Measurements from ENCODE around the gene GFOD1. TPM values are rescaled to one million over a fixed set of nuclear protein-coding genes. Genes with fewer than 3 reads are reported as not detected.

The GFOD1 gene
- total and polyA plus RNA-seq, 10 donors: 3.4 to 54.0 (median 32.5) TPM

GRCh38 chr6:13524801-13525508, 37.6 kb upstream of the GFOD1 start:
- 88 to 96% (median 94%) methylated on average over 12 of the region's 12 CpGs for WGBS, 5 donors
- H3K36me3 ChIP-seq: no peaks in the 10 kb centered on the region
- no peak for DNase-seq

GRCh38 chr6:13523826-13524622, 36.6 kb upstream of the GFOD1 start:
- intact Hi-C loops (cut with DNase I; ENCODE audit: low total_unique reads): no loop called here
- Histone ChIP-seq H3K27me3 (replicated peaks in 1 of 7) (no peaks in the 10 kb centered on the region), H3K27ac (peak overlapping the region in 6 of 8 donors; percentile 47 to 95 (median 76)), H3K4me1 (peaks cover 14 to 65% (median 46%) of the 10 kb centered on the region in 6 donors), H3K36me3 (no peaks in the 10 kb centered on the region), H3K9me3 (no peaks in the 10 kb centered on the region), H3K4me3 (no peak overlapping the region)
- DNase-seq: no peak
- 70 to 80% (median 74%) methylated on average over 11 of the region's 11 CpGs for WGBS, 5 donors
- TF ChIP-seq CTCF (IDR thresholded peaks at IDR 0.05 in 8 of 11, conservative IDR thresholded peaks at IDR 0.05 in 3 of 11): no peak

More at GRCh38 chr6:13524801-13525508, 37.6 kb upstream of the GFOD1 start:
- no peaks in the 10 kb centered on the region for H3K27me3 ChIP-seq (replicated peaks in 1 of 7)
- no peaks in the 10 kb centered on the region for H3K9me3 ChIP-seq
- no peak for TF ChIP-seq POLR2A (IDR thresholded peaks at IDR 0.05)
- TF ChIP-seq CTCF (IDR thresholded peaks at IDR 0.05 in 8 of 11, conservative IDR thresholded peaks at IDR 0.05 in 3 of 11): no peak
- TF ChIP-seq POLR2AphosphoS5 (IDR thresholded peaks at IDR 0.05): no peak
- no peak overlapping the region for H3K4me3 ChIP-seq
- peaks cover 14 to 66% (median 46%) of the 10 kb centered on the region in 6 donors for H3K4me1 ChIP-seq
- intact Hi-C loops (cut with DNase I; ENCODE audit: low total_unique reads): no loop called here
- H3K27ac ChIP-seq: peak overlapping the region in 4 of 8 donors; percentile 84 to 95 (median 90)

- H3K4me3 ChIP-seq: no peak overlapping the region
- WGBS, 5 donors: 27 to 50% (median 47%) methylated on average over 4 of the region's 4 CpGs
- peaks cover 14 to 52% (median 38%) of the 10 kb centered on the region in 6 donors for H3K4me1 ChIP-seq
- no peaks in the 10 kb centered on the region for H3K9me3 ChIP-seq
- no peaks in the 10 kb centered on the region for H3K27me3 ChIP-seq (replicated peaks in 1 of 7)
- H3K36me3 ChIP-seq: no peaks in the 10 kb centered on the region
- H3K27ac ChIP-seq: peak overlapping the region in 7 of 8 donors; percentile 58 to 95 (median 71)
- no peak for DNase-seq
- intact Hi-C loops (cut with DNase I; ENCODE audit: low total_unique reads): no loop called here
- TF ChIP-seq POLR2A (IDR thresholded peaks at IDR 0.05) (no peak), CTCF (IDR thresholded peaks at IDR 0.05 in 8 of 11, conservative IDR thresholded peaks at IDR 0.05 in 3 of 11) (peak in 1 of 11 experiments; percentile 5), POLR2AphosphoS5 (IDR thresholded peaks at IDR 0.05) (peak in 1 of 3 donors; percentile 12)
Observed at GRCh38 chr6:13522656-13523055, 35.3 kb upstream of the GFOD1 start.

- TF ChIP-seq POLR2A (IDR thresholded peaks at IDR 0.05) (no peak), POLR2AphosphoS5 (IDR thresholded peaks at IDR 0.05) (no peak), CTCF (IDR thresholded peaks at IDR 0.05 in 8 of 11, conservative IDR thresholded peaks at IDR 0.05 in 3 of 11) (no peak)
- H3K4me1 ChIP-seq: peaks cover 0 to 24% (median 14%) of the 10 kb centered on the region in 6 donors
- no peak overlapping the region for H3K4me3 ChIP-seq
- no peak overlapping the region for H3K27ac ChIP-seq
- no peaks in the 10 kb centered on the region for H3K9me3 ChIP-seq
- 92 to 98% (median 97%) methylated on average over 4 of the region's 4 CpGs for WGBS, 5 donors
- H3K27me3 ChIP-seq (replicated peaks in 1 of 7): no peaks in the 10 kb centered on the region
- no peak for DNase-seq
- H3K36me3 ChIP-seq: no peaks in the 10 kb centered on the region
- intact Hi-C loops (cut with DNase I; ENCODE audit: low total_unique reads): no loop called here
Observed at GRCh38 chr6:13519839-13520238, 32.4 kb upstream of the GFOD1 start.
